Measurements from ENCODE around the gene GRIPAP1.
A peak's percentile ranks its signal among the peaks of the same experiment; 100 is the strongest.

DNA sequence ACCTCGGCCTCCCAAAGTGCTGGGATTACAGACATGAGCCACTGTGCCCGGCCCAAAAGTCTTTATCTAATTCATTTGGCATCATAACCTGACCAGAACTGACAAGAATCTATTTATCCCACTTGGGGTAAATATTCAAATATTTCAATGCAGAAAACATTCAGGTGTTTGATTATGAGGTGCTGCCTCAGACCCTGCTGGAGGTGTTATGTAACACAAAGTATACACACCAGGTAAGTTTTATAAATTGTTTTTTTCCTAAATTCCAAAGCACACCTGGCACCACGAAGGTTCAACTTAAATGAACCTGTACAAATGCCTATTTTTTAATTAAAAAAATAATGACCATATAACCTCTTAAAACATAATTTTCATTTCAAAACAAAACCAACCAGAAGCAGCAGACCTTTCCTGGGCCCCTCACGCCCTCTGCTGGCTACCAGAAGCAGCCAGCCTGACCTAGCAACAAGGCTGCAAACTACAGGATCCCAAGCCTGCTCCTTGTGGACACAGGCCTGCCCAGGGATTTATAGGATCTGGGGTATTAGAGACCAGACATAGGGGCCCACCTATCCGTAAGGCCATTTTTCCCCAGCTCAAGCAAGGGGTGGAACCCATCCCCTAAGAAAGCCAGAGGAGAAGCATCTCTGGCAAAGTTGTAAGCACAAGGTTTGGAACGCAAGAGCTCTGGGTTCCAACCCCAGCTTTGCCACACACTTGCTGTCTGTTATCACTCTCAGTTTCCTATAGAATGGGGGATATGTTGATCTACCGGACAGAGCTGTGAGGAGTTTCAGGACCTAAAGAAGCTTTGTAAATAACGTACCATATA lies 56.3 kb downstream of the GRIPAP1 start:
- TF ChIP-seq, protein P1, sequence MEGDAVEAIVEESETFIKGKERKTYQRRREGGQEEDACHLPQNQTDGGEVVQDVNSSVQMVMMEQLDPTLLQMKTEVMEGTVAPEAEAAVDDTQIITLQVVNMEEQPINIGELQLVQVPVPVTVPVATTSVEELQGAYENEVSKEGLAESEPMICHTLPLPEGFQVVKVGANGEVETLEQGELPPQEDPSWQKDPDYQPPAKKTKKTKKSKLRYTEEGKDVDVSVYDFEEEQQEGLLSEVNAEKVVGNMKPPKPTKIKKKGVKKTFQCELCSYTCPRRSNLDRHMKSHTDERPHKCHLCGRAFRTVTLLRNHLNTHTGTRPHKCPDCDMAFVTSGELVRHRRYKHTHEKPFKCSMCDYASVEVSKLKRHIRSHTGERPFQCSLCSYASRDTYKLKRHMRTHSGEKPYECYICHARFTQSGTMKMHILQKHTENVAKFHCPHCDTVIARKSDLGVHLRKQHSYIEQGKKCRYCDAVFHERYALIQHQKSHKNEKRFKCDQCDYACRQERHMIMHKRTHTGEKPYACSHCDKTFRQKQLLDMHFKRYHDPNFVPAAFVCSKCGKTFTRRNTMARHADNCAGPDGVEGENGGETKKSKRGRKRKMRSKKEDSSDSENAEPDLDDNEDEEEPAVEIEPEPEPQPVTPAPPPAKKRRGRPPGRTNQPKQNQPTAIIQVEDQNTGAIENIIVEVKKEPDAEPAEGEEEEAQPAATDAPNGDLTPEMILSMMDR (IDR thresholded peaks at IDR 0.05) = peak; percentile 54 to 66 (median 60)
- TF ChIP-seq POLR2A (IDR thresholded peaks at IDR 0.05; ENCODE audit: low read depth) (no peak), POLR2AphosphoS5 (IDR thresholded peaks at IDR 0.05) (no peak)
